HepG2 (cell line): ENCODE measurements around the gene TBC1D10B. TPM values are rescaled to one million over a fixed set of nuclear protein-coding genes. Genes with fewer than 3 reads are reported as not detected.
A peak's percentile ranks its signal among the peaks of the same experiment; 100 is the strongest.

Experiments
- HNRNPK ChIP-seq: fragments of 200-400 bp; formaldehyde crosslinking; IDR thresholded peaks from 2 replicates; pipeline ENCODE4 v1.6.1; 2018; ENCODE audit warnings: low read length, low read depth, moderate library complexity, mild to moderate bottlenecking; ENCODE audit not compliant: poor library complexity, severe bottlenecking
- NFE2L1 ChIP-seq: sonication (generic); formaldehyde crosslinking; IDR thresholded peaks from 2 replicates; pipeline ENCODE4 v1.4.0; 2020; ENCODE audit warnings: missing genetic modification reagents, mild to moderate bottlenecking, borderline replicate concordance
- NFIB ChIP-seq: sonication (generic); formaldehyde crosslinking; IDR thresholded peaks from 2 replicates; pipeline ENCODE4 v1.9.0; 2021; ENCODE audit warnings: missing genetic modification reagents, mild to moderate bottlenecking, borderline replicate concordance
- NR1H2 ChIP-seq: sonication (generic); formaldehyde crosslinking; IDR thresholded peaks from 2 replicates; pipeline ENCODE4 v1.8.1; 2022; ENCODE audit warnings: low read depth, missing genetic modification reagents, borderline replicate concordance
- RAD21 ChIP-seq: fragments of 450-650 bp; formaldehyde crosslinking; IDR thresholded peaks from 2 replicates; pipeline ENCODE4 v1.5.0; 2020; ENCODE audit warnings: mild to moderate bottlenecking
- TOE1 ChIP-seq: sonication (generic); formaldehyde crosslinking; IDR thresholded peaks from 2 replicates; pipeline ENCODE4 v1.4.0; 2020; ENCODE audit warnings: mild to moderate bottlenecking, missing genetic modification reagents
- ZNF136 ChIP-seq: sonication (generic); formaldehyde crosslinking; IDR thresholded peaks from 2 replicates; pipeline ENCODE4 v1.8.1; 2022; ENCODE audit warnings: low read depth, mild to moderate bottlenecking, moderate library complexity, missing genetic modification reagents
- ZNF225 ChIP-seq: sonication (generic); formaldehyde crosslinking; IDR thresholded peaks from 2 replicates; pipeline ENCODE4 v1.4.0; 2020; ENCODE audit warnings: mild to moderate bottlenecking, missing genetic modification reagents
- ZNF331 ChIP-seq: sonication (generic); formaldehyde crosslinking; IDR thresholded peaks from 2 replicates; pipeline ENCODE4 v1.4.0; 2020; ENCODE audit warnings: missing genetic modification reagents
- ZNF558 ChIP-seq: sonication (generic); formaldehyde crosslinking; IDR thresholded peaks from 2 replicates; pipeline ENCODE4 v1.9.0; 2022; ENCODE audit warnings: mild to moderate bottlenecking, missing genetic modification reagents, borderline replicate concordance
- polyA plus RNA-seq, 8 experiments: library from polyadenylated mRNA; depleted of rRNA in 3 of 8; stranded (reverse) in 7 of 8; unstranded in 1 of 8; fragments of >200 nt; fragmentation: Illumina TruSeq in 4 of 8; extraction: Trizol in 4 of 8; gene quantifications; 2 replicates each; pipeline versions ENCODE4 v1.2.1 to v1.2.3, GENCODE V29; 2011 to 2016; ENCODE audit warnings: low read depth in 4 of 8, missing spikeins in 1 of 8, mixed read lengths in 1 of 8; ENCODE audit not compliant: insufficient read depth in 1 of 8
- total RNA-seq, 5 experiments: library from RNA; depleted of rRNA; stranded (reverse); fragments of >200 nt; fragmentation: Illumina TruSeq; extraction: Trizol; gene quantifications; 2 replicates each; pipeline ENCODE4 v1.2.3, GENCODE V29; 2016; ENCODE audit warnings: low read depth in 1 of 5
- TF ChIP-seq, protein P1 (sequence below): sonication (generic); formaldehyde crosslinking; IDR thresholded peaks from 2 replicates; pipeline ENCODE4 v1.4.0; 2020; ENCODE audit warnings: missing genetic modification reagents
- TF ChIP-seq, protein P2 (sequence below): sonication (generic); formaldehyde crosslinking; IDR thresholded peaks from 2 replicates; pipeline ENCODE4 v1.4.0; 2020; ENCODE audit warnings: missing genetic modification reagents
- TF ChIP-seq, protein P3 (sequence below): sonication (generic); formaldehyde crosslinking; IDR thresholded peaks from 2 replicates; pipeline ENCODE4 v1.9.0; 2021; ENCODE audit warnings: missing genetic modification reagents, borderline replicate concordance
- TF ChIP-seq, protein P4 (sequence below): sonication (generic); formaldehyde crosslinking; IDR thresholded peaks from 2 replicates; pipeline ENCODE4 v1.8.0; 2022; ENCODE audit warnings: missing genetic modification reagents, low read depth, mild to moderate bottlenecking, borderline replicate concordance
- TF ChIP-seq, protein P5 (sequence below): sonication (generic); formaldehyde crosslinking; IDR thresholded peaks from 2 replicates; pipeline ENCODE4 v1.4.0; 2020; ENCODE audit warnings: missing genetic modification reagents, low read depth, mild to moderate bottlenecking, borderline replicate concordance
- TF ChIP-seq, protein P6 (sequence below): sonication (generic); formaldehyde crosslinking; IDR thresholded peaks from 2 replicates; pipeline ENCODE4 v1.5.1; 2020; ENCODE audit warnings: missing genetic modification reagents, mild to moderate bottlenecking, borderline replicate concordance

The TBC1D10B gene
- total and polyA plus RNA-seq, 2 of the 13 experiments (the other 11 are each of a cell fraction or from before 2014, with no cell fraction given): 15.7 to 24.8 TPM

DNA sequence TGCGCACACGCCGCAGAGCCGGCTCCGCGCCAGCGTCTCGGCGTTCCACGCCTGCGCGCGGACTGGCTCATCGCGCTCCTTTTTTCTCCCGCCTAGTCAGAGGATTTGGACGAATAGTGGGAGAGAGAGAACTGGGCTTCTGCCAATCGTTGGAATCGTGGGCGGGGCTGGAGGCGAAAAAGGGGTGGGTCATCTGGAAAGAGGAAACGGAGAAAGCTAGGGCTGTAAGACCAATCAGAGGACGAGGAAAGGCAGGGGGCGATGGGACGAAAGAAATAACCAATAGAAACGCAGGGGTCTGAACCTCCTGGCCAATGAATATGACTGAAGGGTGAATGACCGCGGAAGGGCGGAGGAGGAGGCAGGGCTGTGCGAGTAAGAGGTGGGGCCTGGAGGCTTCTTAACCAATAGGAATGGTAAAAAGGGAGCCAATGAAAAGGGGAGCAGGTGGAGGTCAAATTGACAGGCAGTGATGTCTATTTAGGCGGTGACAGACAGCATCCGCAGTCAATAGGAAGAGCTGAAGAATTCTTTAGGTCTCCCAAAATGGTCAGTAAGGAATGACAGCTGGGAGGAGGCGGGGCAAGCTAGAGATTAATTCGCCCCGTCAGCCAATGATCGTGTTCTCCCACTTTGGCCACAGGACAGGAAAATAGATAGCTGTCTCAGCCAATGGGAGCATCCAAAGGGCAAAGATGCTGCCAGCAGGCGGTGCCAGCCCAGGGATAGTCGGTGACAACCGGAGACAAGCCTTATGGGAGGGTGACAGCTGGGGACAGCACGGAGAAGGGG is at the start of gene TBC1D10B (continued):
- TF ChIP-seq, protein P1, sequence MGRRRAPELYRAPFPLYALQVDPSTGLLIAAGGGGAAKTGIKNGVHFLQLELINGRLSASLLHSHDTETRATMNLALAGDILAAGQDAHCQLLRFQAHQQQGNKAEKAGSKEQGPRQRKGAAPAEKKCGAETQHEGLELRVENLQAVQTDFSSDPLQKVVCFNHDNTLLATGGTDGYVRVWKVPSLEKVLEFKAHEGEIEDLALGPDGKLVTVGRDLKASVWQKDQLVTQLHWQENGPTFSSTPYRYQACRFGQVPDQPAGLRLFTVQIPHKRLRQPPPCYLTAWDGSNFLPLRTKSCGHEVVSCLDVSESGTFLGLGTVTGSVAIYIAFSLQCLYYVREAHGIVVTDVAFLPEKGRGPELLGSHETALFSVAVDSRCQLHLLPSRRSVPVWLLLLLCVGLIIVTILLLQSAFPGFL: no peak
- TF ChIP-seq, protein P2, sequence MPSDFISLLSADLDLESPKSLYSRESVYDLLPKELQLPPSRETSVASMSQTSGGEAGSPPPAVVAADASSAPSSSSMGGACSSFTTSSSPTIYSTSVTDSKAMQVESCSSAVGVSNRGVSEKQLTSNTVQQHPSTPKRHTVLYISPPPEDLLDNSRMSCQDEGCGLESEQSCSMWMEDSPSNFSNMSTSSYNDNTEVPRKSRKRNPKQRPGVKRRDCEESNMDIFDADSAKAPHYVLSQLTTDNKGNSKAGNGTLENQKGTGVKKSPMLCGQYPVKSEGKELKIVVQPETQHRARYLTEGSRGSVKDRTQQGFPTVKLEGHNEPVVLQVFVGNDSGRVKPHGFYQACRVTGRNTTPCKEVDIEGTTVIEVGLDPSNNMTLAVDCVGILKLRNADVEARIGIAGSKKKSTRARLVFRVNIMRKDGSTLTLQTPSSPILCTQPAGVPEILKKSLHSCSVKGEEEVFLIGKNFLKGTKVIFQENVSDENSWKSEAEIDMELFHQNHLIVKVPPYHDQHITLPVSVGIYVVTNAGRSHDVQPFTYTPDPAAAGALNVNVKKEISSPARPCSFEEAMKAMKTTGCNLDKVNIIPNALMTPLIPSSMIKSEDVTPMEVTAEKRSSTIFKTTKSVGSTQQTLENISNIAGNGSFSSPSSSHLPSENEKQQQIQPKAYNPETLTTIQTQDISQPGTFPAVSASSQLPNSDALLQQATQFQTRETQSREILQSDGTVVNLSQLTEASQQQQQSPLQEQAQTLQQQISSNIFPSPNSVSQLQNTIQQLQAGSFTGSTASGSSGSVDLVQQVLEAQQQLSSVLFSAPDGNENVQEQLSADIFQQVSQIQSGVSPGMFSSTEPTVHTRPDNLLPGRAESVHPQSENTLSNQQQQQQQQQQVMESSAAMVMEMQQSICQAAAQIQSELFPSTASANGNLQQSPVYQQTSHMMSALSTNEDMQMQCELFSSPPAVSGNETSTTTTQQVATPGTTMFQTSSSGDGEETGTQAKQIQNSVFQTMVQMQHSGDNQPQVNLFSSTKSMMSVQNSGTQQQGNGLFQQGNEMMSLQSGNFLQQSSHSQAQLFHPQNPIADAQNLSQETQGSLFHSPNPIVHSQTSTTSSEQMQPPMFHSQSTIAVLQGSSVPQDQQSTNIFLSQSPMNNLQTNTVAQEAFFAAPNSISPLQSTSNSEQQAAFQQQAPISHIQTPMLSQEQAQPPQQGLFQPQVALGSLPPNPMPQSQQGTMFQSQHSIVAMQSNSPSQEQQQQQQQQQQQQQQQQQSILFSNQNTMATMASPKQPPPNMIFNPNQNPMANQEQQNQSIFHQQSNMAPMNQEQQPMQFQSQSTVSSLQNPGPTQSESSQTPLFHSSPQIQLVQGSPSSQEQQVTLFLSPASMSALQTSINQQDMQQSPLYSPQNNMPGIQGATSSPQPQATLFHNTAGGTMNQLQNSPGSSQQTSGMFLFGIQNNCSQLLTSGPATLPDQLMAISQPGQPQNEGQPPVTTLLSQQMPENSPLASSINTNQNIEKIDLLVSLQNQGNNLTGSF: no peak
- no peak for TF ChIP-seq NR1H2 (CRISPR knock-in tag)
- peak; percentile 70 for TF ChIP-seq HNRNPK
- TF ChIP-seq, protein P3, sequence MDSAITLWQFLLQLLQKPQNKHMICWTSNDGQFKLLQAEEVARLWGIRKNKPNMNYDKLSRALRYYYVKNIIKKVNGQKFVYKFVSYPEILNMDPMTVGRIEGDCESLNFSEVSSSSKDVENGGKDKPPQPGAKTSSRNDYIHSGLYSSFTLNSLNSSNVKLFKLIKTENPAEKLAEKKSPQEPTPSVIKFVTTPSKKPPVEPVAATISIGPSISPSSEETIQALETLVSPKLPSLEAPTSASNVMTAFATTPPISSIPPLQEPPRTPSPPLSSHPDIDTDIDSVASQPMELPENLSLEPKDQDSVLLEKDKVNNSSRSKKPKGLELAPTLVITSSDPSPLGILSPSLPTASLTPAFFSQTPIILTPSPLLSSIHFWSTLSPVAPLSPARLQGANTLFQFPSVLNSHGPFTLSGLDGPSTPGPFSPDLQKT (CRISPR knock-in tag): no peak
- TF ChIP-seq, protein P4, sequence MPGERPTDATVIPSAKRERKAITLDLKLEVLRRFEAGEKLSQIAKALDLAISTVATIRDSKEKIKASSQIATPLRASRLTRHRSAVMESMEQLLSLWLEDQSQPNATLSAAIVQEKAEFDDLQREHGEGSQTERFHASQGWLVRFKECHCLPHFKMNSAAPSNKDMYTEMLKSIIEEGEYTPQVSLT: no peak
- TF ChIP-seq NFIB (CRISPR knock-in tag): no peak
- TF ChIP-seq ZNF558: no peak
- no peak for TF ChIP-seq NFE2L1 (CRISPR knock-in tag)
- TF ChIP-seq ZNF136 (CRISPR knock-in tag): no peak
- TF ChIP-seq ZNF331 (CRISPR knock-in tag): no peak
- peak; percentile 71; the same call in 1 of the 2 replicates for TF ChIP-seq RAD21
- TF ChIP-seq, protein P5, sequence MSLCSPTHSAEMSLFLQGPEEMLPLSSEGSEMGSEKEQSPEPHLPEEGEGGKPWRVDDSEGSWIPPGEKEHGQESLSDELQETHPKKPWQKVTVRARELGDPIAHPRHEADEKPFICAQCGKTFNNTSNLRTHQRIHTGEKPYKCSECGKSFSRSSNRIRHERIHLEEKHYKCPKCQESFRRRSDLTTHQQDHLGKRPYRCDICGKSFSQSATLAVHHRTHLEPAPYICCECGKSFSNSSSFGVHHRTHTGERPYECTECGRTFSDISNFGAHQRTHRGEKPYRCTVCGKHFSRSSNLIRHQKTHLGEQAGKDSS (CRISPR knock-in tag): 0 out of 2 replicates have a peak, but pooled peaks have one; percentile 16
- TF ChIP-seq TOE1 (CRISPR knock-in tag): no peak
- TF ChIP-seq, protein P6, sequence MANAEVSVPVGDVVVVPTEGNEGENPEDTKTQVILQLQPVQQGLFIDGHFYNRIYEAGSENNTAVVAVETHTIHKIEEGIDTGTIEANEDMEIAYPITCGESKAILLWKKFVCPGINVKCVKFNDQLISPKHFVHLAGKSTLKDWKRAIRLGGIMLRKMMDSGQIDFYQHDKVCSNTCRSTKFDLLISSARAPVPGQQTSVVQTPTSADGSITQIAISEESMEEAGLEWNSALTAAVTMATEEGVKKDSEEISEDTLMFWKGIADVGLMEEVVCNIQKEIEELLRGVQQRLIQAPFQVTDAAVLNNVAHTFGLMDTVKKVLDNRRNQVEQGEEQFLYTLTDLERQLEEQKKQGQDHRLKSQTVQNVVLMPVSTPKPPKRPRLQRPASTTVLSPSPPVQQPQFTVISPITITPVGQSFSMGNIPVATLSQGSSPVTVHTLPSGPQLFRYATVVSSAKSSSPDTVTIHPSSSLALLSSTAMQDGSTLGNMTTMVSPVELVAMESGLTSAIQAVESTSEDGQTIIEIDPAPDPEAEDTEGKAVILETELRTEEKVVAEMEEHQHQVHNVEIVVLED (CRISPR knock-in tag): peak; percentile 40; the same call in 1 of the 2 replicates
- TF ChIP-seq ZNF225 (CRISPR knock-in tag): no peak
